Colon (tissue), 2 donors: ENCODE results near the gene MAP2K3.
"Not testable (repeated sequence)": the region's sequence is repeated elsewhere in the genome, so short reads cannot be mapped to it uniquely, and the experiment has no call there.

Experiments
- FAIRE-seq: peaks from 2 replicates; lab custom pipeline; 2012; peaks lifted over from hg19 to GRCh38; lab: Jason Lieb, UNC
- donor health status: control.
- donor health status: control.

Gene MAP2K3

GRCh38 chr17:21330436-21331160 is 46.1 kb downstream of the MAP2K3 start:
- no peak for FAIRE-seq

DNA sequence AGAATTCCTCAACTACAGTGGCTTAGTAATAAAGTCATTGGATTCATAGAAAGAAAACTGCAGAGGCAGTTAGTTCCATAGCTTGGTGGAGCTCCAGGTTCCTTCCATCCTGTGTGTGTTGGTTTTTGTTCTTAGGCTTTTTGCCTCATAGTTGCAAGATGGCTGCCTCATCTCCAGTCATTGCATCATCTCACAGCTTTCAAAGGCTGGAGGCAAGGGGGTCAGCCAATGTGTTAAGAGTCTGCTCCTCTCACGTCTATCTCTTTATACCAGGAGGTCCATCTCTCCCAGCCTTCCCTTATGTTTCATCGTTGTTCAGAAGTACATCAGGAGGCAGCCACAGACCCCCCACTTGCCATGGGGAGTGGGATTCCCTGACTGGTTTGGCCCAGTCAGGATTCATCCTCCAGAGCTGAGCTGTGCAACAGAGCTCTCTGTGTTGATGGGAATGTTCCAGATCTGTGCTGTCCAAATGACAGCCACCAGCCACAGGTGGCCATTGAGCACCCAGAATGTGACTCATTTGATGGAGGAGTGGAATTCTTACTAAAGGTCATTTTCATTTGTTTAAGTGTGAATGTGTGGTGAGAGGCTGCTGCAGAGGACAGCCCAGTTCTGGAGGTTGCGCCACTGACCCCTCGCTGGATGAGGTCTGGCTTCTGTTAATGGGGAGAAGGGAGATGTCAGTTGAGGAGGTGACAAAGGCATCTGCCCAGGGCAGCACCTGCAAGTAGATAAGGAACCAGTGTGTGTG is 52.2 kb downstream of the MAP2K3 start:
- FAIRE-seq: not testable (repeated sequence)

DNA sequence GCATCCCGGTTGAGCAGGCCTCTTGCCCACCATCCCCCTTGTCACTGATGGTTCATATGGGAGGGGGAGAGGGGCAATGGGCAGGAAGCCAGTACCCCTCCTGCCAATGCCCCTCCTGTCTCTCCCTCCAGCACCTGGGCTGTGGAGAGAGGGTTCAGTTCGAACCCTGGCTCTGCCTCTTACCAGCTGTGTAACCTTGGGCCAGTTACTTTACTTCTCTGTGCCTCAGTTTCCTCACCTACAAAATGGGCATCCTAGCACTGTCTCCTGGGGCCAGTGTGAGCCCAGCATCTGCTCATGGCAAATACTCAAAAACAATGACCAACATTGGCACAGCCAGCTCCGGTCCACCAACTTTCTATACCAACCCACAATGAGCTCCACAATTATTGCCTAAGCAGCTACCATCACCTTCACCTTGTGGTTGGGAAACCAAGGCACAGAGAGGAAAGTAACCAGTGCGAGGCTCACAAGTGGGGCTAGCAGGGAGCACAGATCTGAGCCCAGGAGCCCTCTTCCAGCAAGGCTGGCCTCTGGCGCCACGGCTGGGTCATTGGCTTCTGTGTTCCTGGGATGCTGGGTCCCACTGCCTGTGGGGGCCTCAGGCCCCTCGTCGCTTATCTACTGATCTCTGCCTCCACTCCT is 53.6 kb downstream of the MAP2K3 start:
- FAIRE-seq: not testable (repeated sequence)

DNA sequence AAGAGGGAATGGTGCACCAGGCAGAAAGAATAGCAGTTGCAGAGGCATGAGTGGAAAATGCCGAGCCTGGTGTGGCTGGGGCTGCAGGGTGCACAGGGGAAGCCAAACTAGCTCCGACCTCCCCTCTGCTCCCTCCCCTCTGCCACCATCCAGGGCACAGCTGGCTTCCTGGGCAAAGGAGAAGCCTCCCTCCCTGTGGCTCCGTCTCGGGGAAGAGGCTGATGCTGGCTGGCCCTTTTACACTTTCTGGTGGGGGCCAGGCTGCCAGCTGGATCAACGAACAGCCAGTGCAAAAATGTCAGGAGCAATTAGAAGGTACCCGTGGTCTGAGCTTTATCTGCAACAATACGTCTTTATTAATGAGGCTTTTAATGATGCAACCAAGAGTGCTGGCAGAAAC is 54.5 kb downstream of the MAP2K3 start:
- FAIRE-seq: no peak

DNA sequence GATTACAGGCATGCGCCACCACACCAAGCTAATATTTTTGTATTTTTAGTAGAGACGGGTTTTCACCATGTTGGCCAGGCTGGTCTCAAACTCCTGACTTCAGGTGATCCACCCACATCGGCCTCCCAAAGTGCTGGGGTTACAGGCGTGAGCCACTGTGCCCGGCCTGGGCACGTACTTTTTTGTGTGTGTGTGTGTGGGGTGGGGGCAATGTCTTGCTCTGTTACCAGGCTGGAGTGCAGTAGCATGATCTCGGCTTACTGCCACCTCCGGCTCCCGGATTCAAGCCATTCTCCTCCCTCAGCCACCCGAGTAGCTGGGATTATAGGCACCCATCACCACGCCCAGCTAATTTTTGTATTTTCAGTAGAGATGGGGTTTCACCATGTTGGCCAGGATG is 55.1 kb downstream of the MAP2K3 start:
- not testable (repeated sequence) for FAIRE-seq

GRCh38 chr17:21340407-21340806 is 55.9 kb downstream of the MAP2K3 start:
- not testable (repeated sequence) for FAIRE-seq

- not testable (repeated sequence) for FAIRE-seq
Measured at GRCh38 chr17:21341279-21341678, 56.8 kb downstream of the MAP2K3 start.

DNA sequence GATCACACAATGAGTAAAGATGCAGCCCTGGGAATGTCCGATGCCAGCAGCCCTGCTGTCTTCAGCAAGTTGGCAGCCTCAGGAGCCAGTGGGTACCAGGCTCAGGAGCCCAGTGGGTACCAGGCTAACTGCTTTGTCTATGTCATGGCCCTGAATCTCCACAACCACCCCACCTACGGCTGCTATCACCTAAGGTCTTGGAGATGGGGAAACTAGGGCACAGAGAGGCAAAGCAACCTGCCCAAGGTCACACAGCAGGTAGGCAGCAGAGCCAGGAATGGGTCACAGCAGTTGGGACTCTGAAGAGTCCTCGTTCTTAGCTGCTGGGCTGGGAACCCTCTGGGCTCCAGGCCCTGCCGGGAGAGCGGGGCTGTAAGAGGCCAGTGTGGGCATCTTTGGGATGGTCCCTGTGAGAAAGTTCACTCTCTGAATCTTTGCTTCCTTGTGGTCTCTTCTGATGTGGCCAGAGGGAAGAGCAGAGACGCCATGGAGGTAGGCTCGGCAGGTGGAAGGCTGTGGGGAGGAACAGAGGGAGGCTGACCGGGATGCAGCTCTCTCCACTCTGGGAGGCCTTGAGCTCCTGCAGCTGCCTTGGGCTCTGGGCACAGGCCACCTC is 57.5 kb downstream of the MAP2K3 start:
- not testable (repeated sequence) for FAIRE-seq

- not testable (repeated sequence) for FAIRE-seq
Measured at GRCh38 chr17:21343061-21343949, 58.8 kb downstream of the MAP2K3 start.

GRCh38 chr17:21344801-21345200 is 60.3 kb downstream of the MAP2K3 start:
- not testable (repeated sequence) for FAIRE-seq

GRCh38 chr17:21345236-21345635 is 60.7 kb downstream of the MAP2K3 start:
- FAIRE-seq: no peak

GRCh38 chr17:21346107-21346506 is 61.6 kb downstream of the MAP2K3 start:
- not testable (repeated sequence) for FAIRE-seq

- FAIRE-seq: not testable (repeated sequence)
Measured at GRCh38 chr17:21346651-21347250, 62.2 kb downstream of the MAP2K3 start.

DNA sequence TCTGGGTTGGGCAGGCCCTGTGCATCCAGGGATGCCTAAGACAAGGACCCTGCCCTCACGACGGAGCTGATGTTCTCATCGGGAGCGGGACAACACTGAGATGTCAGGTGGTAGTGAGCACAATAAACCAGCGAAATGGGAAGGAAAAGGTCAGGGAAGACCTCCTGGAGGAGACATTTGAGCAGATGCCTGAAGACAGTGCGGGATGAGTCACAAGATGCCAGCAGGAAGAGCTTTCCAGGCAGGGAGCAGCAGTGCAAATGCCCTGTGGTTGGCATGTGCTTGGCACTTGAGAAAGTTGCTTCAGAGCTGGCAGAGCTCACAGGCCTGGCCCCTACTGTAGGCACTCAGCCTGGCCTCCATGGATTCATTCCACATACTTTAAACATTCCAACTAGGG is 63.1 kb downstream of the MAP2K3 start:
- not testable (repeated sequence) for FAIRE-seq

GRCh38 chr17:21348081-21348925 is 63.8 kb downstream of the MAP2K3 start:
- not testable (repeated sequence) for FAIRE-seq

DNA sequence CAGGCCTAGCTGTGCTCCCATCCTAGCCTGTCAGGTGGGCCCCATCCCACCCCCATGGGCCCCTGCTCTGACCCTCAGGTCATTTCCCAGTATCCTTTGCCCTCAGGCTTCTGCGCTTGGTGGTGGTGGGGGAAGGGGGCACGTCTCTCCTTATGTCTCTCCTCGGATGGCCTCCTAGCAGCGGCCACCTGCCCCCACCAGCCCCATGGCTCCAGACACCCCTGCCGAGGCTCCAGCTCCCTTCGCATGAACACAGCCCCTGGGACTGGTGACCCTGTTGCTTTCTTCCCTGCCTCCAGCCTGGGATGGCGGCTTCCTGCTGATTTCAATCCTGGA is 64.4 kb downstream of the MAP2K3 start:
- FAIRE-seq: not testable (repeated sequence)

DNA sequence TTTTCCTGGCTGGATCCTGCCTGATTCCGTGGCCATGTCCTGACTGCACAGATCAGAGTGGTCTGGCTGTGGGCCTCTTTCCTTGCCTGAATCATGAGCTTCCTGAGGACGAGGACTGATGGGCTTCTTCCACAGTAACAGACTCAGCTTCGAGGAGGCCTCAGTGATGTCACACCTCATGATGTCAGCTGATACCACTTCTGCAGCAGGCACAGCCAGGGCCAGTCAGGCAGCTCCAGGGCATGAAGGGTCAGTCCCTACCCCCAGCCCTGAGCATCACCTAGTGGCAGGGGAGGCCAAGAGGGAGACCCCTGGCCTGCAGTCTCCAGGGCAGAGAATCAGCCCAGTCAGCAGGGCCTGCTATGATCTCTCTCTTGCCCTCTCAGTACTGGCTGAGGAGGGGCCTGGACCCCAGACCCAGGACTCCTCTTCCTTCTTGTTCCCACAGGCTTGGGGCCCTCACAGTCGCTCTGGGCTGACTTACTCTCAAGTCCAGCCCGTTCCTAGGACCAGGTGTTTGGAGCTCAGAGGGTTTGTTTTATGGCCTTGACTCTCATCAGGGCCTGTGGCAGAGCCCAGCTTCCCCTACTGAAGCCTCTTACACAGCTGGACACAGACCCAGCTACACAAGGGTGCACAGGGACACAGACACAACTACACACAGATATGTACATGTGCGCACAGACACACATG is 65.0 kb downstream of the MAP2K3 start:
- FAIRE-seq: not testable (repeated sequence)

DNA sequence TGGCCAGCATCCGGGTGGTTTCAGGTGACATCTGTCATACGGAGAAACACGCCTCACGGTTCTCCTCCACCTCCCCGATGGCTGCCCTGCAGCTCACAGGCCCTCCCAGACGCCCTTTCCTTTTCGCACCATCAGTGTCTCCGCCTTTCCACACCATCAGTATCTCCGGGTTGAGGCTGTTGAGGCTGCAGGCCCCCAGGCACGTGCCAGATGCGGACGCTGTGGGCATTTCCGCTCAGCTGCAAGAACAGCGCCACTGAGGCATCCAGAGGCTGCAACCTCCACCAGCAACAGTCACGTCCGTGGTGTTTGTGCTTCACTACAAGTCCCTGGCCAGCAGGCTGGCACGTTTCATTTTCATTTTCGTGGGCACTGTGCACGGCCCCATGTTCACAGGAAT is 66.0 kb downstream of the MAP2K3 start:
- FAIRE-seq: not testable (repeated sequence)

- FAIRE-seq: no peak
Measured at GRCh38 chr17:21351366-21352065, 67.0 kb downstream of the MAP2K3 start.
